T-helper 2 cell treated with Interferon-gamma antibody and Interleukin-4, amounts not matched to agents 100 ng/mL and 5 ng/mL, for 36 hours (primary cell): ENCODE data around the gene PAGE2. TPM values are rescaled to one million over a fixed set of nuclear protein-coding genes. Genes with fewer than 3 reads are reported as not detected.
"Not testable (repeated sequence)": the region's sequence is repeated elsewhere in the genome, so short reads cannot be mapped to it uniquely, and the experiment has no call there.

Experiments
- intact Hi-C: fragments of 100-400 bp; cut with micrococcal nuclease; formaldehyde crosslinking; loops from one replicate; pipeline ENCODE4 v1.15.1; 2023
- total RNA-seq: library from RNA; stranded (reverse); gene quantifications from 2 replicates; pipeline ENCODE4 v1.2.3, GENCODE V29; 2022

PAGE2 gene, protein sequence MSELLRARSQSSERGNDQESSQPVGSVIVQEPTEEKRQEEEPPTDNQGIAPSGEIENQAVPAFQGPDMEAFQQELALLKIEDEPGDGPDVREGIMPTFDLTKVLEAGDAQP
- total RNA-seq: not detected in 2 replicates

DNA sequence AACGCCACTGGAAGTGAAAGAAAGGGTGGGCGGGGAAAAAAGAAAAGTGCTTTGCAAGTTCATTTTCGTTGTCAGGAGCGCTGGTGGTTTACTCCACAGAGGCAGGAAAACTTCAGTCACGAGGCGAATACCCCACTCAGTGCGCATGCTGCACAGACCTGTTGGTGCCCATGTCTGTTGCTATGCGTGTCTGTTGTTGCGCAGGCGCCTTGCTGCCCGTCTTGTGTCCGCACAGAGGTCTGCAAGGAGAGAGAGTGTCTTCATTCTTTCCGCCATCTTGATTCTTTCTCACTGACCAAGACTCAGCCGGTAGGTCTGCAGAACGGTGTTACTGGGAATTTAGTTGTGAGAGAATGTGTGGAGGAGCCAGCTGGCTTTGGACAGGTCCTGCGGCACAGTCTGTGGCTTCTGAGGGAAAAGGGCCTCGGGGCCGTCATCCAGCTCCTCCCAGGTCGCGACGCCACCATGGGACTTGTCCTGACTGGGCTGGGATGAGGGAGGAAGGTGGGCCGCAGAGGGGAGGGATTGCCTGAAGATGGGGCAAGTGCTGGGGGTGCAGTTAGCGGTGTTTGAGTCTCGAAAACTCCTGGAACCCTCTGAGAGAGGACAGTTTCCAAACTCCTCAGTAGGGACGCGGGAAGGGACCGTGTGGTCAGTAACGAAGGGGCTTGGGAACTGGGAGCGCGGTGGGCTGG, at the start of gene PAGE2:
TSS of gene PAGE2 (plus strand) at position 224 of the 695 bp plus-strand sequence. CDS start 1,003 bp downstream, outside the sequence.
- intact Hi-C loops: no loop called here

DNA sequence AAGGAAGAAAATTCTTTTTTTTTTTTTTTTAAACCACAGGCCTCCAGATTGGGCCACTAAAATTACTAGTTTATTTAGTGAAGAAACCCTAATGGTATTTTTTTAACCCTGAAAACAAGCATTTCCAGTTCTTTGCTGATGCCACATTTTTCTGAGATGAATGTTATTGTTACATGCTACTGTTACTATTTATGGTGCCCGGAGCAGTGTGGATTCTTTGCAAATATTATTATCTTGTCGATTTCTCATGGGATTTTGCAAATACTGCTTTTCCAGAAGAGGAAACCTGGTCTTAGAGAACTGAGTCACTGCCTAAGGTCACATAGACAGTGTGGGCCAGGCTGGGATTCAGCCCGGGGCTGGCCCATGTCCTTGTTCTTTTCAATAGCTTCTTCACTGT, 49.3 kb upstream of the PAGE2 start:
- intact Hi-C loops: no loop called here

- intact Hi-C loops: no loop called here
These were observed 47.3 kb upstream of the PAGE2 start for GRCh38 chrX:55041514-55041913.

- intact Hi-C loops: not testable (repeated sequence)
These were observed 38.2 kb upstream of the PAGE2 start for GRCh38 chrX:55050599-55050998.

- intact Hi-C loops: loop anchor here (1.0 to 5.0 kb wide), 3 partner anchors 55 to 166 kb away; partner anchors contain the start of gene APEX2
These were observed 31.8 kb upstream of the PAGE2 start for GRCh38 chrX:55056820-55057674.

DNA sequence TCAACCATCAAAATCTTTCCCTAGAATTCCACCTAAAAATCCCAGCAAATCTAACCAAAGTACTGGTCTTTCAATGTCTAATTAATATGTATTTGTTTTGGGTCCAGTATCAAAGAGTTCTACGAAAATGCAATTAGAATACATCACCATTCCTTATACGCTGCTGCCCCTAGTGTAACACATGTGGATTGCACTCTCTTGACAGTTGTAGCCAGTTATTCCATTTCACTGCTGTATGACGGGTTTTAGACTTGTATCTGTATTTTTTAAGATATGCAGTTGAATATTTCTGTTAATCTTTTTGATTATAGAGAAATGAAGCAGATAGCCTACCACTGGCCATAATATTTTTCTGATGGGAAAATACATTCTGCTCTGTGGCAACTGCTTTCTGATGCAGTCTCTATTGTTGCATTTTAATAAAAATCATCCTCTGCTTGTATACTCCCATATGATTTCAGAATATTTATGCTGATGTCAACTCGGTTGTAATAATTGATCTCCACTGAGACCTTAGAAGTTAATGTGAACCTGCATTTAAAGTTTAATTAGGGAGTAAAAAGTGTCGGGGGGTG, 31.1 kb upstream of the PAGE2 start:
- intact Hi-C loops: loop anchor here (1.0 to 5.0 kb wide), 3 partner anchors 55 to 166 kb away; partner anchors contain the start of gene APEX2

- intact Hi-C loops: not testable (repeated sequence)
These were observed 21.6 kb upstream of the PAGE2 start for GRCh38 chrX:55067180-55067579.

DNA sequence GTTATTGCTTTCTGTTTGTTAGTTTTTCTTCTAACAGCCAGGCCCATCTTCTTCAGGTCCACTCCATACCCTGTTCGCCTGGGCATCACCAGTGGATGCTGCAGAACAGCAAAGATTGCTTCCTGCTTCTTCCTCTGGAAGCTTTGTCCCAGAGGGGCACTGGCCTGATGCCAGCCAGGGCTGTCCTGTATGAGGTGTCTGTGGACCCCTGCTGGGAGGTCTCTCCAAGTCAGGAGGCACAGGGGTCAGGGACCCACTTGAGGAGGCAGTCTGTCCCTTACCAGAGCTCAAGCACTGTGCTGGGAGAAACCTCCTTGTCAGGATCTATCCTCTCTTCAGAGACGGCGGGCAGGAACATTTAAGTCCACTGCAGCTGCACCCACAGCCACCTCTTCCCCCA, 16.5 kb upstream of the PAGE2 start:
- intact Hi-C loops: no loop called here

DNA sequence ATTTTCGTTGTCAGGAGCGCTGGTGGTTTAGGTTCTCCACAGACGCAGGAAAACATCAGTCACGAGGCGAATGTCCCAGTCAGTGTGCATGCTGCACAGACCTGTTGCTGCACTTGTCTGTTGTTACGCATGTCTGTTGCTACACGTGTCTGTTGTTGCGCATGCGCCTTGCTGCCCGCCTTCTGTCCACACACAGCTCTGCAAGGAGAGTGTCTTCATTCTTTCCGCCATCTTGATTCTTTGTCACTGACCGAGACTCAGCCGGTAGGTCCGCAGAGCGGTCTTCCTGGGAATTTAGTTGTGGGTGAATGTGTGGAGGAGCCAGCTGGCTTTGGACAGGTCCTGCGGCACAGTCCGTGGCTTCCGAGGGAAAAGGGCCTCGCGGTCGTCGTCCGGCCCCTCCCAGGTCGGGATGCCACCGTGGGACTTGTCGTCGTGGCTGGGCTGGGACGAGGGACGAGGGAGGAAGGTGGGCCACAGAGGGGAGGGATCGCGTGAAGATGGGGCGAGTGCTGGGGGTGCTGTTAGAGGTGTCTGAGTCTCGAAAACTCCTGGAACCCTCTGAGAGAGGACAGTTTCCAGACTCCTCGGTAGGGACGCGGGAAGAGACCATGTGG, 13.9 kb upstream of the PAGE2 start, which contains the start of gene PAGE2B:
TSS of gene PAGE2B (plus strand) at position 180 of the 617 bp plus-strand sequence. CDS start 1,012 bp downstream, outside the sequence.
- intact Hi-C loops: no loop called here

DNA sequence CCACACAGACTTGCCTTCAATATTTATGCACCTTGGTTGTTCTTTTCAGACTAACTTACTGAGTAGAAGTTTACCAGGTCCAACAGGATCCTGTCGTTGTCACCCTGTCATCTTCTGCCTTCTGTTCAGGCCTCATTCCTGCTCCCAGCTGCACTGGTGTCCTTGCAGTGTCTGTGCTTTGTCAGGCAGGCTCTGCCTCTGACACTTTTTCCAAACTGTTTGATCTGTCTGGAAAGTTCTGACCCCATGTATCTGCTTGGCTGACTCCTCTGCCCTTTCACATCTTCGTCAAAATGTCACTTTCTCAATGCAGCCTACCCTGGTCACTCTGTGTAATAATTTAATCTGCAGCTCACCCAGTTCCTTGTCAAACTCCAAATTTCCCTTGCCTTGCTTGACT, 9.9 kb downstream of the PAGE2 start:
- intact Hi-C loops: no loop called here

DNA sequence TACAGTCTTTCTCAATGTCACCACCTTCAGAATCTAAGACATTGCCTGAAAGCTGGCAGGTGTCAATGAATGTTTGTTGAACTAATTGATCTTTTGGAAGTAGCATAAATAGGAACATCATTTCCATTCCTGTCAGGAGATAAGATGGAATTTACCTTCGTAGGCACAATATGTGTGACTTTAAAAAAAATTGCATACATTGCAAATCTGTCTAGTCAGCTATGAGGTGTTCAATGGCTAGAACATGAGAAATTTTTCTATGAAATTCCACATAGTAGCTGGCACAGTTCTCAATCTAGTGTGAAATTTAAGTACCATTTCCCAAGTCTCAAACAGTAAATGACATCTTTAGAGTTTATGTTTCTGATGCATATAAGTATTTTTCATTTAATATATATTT, 10.3 kb downstream of the PAGE2 start:
- intact Hi-C loops: no loop called here

- intact Hi-C loops: no loop called here
These were observed 13.9 kb downstream of the PAGE2 start for GRCh38 chrX:55102754-55103153.

DNA sequence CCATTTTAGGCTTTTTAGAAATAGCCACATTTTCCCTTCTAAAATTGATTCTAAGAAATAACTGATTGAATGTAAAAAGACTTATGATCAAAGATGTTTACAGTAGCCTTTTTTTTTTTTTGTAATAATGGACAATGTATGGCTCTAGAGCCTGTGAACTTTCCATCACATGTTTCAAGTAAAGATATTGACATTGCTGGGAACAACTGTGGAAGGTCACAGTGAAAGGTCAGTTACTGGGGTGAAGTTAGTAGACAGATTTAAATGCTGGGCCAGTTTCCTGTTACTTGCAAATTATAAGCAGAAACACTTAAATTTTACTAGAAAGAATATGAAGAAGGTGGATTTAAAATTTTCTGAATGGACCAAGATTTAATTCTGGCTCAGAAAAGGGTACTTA, 18.4 kb downstream of the PAGE2 start:
- intact Hi-C loops: no loop called here

DNA sequence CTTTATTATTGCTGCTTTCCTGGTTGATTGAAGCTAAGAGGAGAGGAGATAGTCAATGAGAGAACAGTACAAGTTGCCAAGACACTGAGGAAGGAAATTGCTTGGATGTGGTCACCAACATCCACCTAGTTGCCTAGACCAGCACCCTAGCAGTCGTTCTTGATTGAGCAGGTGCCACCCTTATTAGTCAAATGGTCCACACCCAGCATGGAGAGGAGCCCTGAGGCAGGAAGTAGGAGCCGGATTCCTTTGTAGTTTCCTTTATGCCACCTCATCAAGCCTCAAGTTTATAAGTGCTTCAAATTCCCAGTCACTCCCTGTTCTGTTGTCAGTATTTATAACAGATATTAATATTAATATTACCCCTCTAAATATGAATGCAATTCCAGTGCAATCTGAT, 19.1 kb downstream of the PAGE2 start:
- intact Hi-C loops: no loop called here

- intact Hi-C loops: no loop called here
These were observed 20.5 kb downstream of the PAGE2 start for GRCh38 chrX:55109306-55109705.

- intact Hi-C loops: no loop called here
These were observed 22.9 kb downstream of the PAGE2 start for GRCh38 chrX:55111578-55112254.

DNA sequence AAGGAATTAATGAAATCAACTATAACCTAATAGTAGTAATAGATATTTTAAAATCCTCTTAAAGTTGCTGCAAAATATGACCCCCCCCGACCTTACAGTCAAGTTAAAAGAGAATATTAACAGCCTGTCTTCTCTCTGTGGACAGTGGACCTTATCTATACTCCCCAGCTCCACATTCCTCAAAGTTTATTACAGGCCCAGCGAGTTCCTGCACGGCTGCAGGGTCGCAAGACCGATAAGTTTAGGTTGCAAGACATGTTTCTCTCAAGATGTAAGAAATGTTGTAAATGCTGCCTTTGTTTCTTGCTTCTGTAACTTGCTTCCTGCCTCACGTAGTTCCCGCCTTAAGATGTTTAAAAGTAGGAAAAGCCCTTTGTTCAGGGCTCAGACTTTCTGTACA, 27.8 kb downstream of the PAGE2 start:
- intact Hi-C loops: not testable (repeated sequence)

- intact Hi-C loops: no loop called here
These were observed 29.8 kb downstream of the PAGE2 start for GRCh38 chrX:55118574-55118973.

DNA sequence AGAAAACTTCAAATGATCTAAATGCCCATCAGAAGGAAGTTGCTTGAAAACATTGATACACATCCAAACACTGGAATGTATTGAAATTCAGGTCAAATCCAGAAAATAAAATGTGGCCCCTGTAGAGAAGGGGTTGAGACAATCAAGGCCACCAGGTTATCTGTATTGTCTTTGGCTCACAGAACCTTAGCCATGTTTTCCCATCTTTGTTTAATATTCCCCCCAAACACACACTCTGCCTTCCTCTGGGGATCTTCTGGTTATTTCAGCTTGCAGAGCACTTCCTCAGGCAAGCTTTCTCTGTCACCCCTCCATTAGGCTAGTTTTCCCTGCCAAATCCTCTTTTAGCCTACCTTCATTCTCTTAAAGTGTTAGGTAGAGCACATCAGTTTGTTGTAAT, 30.5 kb downstream of the PAGE2 start:
- intact Hi-C loops: no loop called here

DNA sequence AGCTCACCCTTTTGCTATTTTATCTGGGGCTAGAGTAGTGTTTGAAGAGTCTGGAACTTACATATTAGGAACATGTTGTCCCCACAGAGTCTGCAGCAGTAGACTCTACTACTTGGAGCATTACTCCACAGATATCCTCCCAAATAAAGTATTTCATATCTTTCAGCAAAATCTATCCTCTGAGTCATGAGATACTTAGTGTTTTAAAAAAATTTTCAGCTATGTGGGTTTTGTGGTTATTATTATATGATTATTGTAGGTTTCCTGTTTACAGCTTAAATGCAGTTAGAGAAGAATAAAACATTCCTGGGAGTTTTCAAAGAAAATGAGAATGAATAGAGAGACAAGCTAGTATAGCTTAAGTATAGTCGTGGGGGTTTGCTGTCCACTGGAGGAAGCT, 30.9 kb downstream of the PAGE2 start:
- intact Hi-C loops: no loop called here
